CD4-positive, alpha-beta T cell treated with Interleukin-10 for 1 hour (primary cell): ENCODE measurements around the gene ACAP1.

ENCODE experiments used
- DNase-seq: peaks from one replicate; pipeline ENCODE4 v3.0.0-alpha.2; 2020

Gene ACAP1

DNA sequence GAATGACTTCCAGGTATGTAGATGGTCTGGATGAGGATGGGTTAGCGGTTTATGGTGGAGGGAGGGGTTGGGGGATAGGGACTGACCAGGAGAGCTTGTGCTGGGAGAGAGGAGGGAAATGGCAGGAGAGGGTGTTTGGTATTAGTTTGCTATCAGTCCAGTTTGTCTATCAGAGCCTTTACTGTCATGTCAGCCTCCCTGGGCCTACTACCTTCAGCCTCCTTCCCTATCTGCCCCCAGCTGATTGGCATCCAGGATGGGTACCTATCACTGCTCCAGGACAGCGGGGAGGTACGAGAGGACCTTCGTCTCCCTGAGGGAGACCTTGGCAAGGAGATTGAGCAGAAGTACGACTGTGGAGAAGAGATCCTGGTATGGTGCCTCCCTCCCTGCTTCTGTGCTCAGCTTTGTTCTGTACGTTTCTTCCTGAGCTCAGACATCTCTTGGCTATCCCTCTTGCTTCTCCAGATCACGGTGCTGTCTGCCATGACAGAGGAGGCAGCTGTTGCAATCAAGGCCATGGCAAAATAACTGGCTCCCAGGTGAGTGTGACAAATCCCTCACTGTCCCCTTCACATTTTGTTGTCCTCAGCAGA lies 25.1 kb upstream of the ACAP1 start:
- no peak for DNase-seq

DNA sequence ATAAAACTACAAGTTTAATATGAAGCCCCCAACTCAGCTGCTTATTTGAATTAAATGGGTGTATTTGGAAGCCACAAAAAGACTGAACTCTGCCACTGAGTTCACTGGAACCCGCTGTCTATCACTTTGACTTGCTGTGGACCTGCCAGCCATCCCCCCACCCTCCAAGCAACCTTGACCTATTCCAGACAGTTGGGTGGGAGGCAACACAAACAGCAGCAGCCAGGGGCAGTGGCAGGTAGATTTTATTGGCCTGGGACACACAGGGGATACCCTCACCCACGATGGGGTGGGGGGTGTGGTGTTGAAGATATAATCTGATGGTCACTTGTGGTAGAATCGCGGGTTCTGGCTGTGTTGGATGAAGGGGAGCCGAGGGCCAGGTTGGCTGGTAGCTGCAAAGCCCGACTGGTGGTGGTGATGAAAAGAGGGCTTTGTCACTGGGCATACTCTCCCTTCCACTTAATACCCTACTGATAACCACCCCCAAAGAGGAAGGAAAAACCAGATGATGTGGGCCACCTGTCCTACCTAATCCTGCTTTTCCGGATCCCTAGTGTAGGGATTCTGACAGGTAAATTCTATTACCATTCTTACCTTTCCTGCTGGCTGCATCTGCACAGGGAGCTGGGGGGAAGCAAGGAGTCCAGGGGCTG lies 23.8 kb upstream of the ACAP1 start:
- DNase-seq, result peak; percentile 13

DNA sequence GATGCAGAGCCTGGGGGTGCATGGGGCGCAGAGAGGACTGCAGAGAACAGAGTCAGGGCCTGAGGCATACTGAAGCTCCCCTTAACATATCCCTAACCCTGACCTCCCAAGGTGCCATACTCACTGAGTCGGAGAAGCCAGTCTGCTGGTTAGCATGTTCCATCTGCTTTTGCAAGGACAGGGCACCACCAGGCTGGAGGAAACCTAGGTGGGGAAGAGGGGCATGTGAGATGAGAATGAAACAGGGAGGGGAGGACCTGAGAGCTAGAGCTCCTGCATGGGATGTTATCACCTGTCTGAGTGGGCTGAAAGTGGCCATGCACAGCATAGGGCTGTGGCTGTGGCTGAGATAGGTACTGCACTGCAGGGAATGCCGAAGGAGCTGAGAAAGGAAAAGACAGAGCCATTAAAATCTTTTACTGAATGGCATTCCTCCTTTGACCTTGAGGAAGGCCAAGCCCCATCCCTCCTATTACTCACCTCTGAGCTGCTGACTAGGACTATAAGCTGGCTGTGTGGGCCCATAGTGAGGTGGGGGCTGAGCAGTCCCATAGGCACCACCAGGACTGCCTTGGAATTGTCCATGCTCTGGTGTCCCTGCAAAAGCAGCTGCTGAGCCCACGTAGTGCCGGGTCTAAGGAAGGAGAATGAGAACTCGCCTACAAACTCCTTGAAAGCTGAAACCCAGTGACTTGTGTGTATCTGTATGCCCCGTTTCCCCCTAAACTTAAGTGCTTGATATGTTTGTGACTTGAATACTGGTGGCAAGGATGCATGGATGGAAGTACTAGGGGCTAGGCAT lies 23.0 kb upstream of the ACAP1 start:
- peak; percentile 39 for DNase-seq

DNA sequence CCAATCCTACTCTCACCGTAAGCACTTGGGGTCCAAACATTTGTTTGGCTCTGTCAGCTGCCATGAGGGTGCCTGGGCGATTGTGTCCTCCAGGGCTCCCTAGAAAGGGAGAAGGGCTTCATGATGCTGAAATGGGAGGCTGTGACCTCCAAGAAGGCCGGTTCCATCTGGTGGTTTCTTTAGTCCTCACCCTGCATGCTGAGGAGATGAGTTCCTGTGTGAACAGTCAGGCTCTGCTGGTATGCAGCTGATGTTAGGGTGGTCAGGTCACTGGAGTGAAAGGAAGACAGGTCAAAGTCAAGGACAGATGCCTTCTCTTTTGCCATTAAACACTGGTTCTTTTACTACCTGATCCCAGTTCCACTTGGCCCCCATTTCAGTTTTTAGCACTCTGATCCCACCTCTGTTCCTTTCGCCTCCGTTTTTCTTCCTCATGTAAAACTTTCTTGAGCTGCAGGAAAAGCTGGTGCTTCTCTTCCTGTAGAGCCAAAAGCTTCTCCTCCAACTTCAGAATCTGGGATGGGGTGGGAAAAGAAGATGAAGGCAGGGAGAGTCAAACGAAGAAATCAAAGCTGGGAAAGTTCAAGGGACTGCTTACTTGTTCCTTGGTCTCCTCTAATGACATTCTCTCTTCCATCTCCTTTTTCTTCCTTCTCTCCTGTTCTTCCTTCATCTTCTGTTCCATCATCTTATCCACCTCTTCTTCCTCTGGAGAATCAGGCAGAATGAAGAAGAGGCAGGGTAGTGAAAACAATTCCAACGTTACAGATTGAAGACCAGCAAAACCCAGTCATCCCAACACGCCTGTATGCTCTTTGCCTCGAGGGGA lies 22.2 kb upstream of the ACAP1 start:
- DNase-seq, result peak; percentile 26

DNA sequence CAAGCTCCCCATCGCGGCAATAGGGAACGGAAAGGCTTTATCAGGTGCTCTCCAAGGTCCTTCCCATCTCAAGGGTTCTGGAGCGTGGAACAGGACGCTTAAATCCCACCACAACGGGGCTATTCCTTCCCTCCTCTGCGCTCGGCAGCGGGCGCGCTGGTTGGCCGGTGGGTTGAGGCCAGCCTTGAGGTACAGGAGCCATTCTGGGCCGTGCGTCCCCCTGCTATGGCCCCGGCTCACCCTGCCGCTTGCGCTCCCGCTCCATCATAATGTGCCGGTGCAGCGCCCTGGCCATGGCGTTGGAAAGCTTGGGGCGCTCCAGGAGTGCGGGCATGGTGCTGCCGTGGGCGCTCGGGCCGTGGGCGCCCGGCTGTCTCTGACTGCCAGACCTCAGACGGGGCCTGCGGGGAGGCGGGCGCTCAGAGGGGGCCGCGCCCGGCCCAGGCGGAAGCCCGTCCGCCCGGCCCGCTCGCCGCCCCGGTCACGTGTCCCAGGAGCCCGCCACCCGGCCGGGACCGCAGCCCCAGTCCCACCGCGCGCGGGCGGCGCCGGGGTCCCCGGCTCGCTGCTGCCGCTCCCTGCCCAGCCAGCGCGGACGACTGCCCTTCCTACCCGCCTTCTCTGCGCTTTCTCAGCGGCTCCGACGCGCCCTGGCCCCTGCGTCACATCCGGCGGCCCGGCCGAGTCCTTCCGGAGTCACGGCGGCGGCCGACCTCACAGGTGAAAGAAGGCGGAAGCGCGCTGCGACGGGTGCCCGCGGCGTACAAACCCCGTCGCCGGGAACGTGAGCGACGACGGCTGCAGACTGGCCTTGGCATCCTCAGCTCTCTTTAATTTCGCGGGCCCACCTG lies 21.4 kb upstream of the ACAP1 start, which contains the start of gene GPS2:
Gene GPS2 (minus strand): TSS at position 642 of the 851 bp plus-strand sequence. CDS start 308 bp downstream, at position 334.
- peak; percentile 94 for DNase-seq

DNA sequence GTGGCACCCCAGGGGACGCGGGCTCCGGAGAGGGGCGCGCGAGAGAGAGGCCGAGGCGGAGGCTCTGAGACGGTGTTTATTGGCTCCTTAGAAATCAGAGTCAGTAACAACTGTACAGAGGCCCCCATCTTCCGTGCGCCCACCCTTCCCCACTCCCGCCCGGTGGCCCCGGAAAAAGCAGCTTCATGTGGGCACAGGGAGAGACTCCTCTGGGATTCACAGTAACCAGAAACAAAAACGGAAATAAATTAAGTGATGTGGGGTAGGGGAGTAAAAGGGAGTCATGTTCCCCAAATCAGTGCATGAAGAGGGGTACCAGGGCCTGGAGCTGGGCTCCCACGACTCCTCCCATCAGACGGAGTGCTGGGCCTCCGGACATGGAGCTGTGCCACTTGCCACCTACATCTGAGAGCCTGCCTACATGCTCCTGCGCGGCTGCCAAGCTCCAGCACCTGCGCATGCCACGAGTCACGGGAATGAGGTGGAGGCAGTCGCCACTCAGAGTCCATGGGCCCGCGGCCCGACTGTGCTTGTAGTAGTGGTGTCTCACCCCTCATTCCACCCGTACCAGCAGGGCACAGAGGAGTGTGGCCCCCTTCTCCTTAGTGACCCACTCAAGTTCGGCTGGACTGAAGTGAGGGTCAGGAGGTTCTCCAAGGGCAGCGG lies 20.6 kb upstream of the ACAP1 start:
- no peak for DNase-seq

DNA sequence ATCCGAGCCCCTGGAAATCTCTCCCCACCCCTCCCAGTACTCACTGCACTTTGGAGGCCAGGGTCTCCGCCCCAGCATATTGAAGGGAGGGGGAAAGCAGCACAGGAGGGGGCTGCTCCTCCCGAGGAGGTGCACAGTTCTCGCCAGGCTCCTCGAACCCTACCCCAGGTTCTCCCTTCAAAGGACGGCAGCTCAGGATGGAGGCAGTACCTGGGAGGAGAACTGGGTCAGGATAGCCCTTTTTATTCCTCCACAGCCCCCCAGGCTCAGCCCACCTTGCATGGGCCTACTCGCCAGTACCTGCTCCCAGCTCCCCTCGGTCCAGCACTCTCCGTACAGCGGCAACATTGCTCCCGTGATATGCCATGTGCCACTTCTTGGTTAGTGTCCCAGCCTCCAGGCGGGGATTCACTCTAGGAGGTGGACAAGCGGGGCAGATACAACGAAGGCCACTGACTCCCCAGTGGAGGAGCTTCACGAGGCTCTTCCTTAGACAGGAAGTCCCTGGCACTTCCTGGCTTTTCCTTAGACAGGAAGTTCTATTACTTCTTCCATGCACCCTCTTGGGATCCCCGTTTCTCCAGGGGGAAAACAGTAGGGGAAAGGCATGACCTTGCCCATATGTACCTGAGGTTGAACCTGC lies 19.0 kb upstream of the ACAP1 start:
- no peak for DNase-seq

DNA sequence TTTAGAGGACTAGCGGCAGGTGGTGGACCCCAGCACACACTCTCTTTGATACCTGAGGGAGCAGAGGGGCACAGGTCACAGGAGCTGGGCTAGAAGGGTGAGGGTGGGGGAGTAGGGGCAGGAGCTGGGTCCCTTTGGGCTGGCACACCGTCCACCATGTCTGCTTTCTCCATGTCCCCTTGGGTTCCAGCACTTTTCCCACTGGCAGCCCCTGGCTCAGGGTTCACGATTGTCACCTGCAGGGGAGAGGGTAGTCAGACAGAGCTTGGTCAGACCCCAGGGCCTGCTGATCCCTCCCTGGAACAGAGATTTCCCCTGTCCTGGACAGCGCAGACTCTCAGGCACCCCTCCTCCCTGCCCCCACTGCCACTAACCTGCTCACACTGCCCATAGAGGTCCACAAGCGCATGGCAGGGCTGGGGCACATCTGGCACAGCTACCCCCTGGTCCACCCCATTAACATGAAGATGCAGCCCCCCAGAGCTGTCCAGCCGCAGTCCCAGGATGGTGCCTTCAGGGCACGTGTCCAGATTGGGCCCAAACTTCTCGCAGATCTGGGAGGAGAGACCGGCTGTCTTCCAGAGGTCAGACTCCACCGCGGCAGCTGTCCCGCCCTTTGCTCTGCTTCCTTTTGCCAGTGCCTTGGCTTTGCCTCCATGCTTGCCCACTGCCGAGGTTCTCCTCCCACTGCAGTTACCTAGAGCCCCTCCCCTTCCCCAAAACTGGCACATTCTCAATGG lies 18.0 kb upstream of the ACAP1 start:
- DNase-seq, result no peak

DNA sequence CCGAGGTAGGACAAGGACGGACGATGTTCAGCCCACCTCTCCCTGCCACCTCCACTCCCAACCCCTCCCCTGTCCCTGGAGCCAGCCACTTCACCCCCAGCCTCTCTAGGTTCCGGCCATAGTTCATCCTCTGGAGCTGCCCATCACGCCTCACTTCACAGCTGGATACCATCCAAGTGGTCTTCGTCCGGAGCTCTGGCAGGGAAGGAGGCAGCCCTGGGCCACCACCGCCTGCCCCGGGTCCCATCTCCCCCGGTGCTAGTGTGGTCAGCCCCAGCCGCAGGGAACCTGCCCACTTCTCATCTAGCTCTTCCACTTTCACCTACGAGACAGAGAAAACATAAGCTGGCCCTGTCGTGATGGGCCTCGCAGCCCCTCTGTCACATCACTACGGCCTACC lies 14.9 kb upstream of the ACAP1 start:
- no peak for DNase-seq

DNA sequence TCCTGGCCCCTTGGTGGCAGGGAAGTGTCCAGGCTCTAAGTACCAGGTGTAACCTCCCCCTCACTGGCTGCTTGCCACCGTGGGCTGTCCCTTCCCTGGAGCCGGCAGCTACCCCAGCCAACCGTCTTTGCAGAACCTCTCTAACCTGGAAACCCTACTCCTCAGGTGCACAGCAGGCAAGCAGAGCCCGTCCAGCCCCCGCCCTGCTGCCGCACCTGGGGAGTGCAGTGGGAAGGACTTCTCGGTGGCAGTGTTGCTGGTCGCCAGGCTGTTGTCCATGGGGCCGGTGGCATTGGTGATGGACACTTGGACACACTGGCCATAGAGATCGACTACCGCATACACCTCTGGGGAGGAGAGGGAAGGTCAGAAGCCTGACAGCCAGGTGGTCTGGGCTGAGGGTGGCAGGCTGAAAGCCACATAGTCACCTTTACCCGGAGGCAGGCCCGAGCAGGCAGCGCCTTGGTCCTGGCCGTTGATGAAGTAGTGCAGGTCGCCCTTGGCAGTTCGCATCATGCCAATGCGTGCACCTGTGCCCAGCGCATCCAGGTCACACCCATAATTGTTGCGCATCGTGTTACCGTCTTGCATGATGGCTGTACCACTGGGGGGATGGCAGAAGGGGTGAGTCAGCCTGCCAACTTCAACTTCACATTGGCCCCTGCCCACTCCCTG lies 13.7 kb upstream of the ACAP1 start:
- DNase-seq, result no peak

DNA sequence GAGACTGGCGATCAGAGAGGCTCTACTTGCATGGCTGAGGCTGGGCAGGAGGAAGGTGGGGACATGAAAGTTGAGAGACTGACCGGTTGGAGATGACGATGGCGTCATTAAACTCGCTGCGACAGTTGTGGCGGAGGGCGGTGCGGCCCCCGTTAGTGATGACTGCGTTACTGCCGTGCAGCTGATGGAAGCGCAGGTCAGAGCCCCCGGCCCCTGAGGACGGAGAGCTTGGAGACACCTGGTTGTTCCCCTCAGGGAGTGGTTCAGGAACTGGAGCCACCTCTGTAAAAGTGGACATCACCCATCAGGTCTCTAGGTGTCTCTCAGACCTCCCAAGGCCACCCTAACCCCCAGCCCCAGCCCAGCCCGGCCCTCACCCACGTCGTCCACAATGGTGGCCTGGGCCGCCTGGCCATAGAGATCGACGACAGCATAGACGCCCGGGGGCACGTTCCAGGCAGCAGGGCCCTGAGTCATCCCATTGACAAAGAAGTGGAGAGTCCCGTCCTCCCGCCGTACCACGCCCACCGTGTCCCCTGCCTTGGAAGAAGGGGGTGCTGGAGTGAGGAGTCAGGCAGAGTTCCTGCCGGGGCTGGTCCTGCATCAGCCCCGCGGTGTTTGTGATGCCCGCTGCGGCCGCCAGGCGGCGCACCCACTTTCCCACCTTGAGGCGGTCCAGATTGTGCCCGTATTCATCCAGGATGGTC lies 12.4 kb upstream of the ACAP1 start:
- peak; percentile 71 for DNase-seq

DNA sequence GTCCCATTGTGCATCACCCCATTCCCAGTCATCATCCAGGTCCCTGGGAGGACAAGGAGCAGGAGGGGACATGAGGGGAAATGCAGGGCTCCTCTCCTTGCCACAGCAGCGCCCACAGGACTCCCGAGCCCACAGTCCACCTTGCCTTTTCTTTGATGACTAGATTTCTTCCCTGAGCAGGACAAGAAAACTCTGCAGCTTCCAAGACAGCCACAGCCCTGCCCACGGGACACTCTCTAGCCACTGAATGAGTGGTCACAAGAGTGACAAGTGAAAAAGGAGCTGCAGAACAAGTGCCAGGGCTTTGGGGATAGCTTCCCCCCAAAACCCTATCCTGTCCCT lies 11.9 kb upstream of the ACAP1 start:
- DNase-seq, result no peak

DNA sequence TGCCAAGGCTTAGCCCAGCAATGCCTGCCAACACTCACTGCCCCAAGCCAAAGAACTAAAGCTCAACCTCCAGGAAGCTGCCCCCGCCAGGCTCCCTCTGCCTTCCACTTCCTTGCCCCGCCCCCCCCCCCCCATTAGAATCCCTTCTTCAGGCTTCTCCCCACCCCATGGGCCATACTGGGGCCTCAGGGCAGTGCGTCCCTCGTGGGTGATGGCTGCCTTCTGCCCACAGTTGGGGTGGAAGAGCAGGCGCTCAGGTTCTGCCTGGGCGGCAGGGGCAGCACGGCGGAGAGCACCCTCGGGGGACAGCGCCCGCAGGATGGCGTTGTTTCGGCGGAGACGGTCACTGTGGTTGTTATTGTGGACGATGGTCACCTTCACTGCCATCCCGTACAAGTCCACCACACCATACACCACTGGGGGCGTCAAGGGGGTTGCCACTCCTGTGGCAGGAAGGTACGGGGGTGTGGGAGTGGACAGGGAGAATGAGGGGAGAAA lies 11.2 kb upstream of the ACAP1 start:
- no peak for DNase-seq

DNA sequence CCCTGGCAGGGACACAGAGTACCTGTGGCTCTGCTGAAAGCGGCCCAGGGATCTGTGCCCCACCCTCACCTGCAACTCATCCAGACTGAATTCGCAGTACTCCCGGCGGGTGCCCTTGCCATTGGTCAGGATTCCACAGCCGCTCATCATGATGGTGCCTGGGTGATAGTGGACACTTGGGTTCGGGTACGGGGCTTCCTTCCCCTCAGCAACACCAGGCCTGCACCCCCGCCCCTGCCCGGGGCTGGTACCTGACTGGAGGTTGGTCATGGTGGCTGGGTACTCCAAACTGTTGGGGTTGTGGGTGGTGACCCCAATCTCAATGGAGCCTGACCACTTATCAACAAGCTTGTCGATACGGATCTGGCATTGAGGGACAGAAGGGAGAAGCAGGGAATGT lies 10.1 kb upstream of the ACAP1 start:
- no peak for DNase-seq

DNA sequence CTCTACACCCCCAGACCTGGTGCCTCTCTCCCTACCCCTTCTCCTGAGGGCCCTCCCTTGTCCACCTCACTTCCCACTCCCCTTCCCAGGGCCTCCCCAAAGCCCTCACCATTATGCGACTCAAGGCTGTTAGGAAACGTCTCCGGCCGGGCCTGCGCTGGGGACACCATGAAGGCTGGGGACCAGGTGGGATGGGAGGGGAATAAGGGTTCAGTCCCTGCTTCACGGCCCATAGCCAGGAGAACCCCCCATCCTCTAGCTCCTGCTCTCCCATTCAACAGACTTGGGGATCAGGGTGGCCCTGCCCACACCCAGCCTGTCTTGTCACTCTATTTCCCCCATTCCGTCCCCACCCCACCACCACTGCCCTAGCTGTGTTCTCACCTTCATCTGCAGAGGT lies 9.3 kb upstream of the ACAP1 start:
- no peak for DNase-seq

DNA sequence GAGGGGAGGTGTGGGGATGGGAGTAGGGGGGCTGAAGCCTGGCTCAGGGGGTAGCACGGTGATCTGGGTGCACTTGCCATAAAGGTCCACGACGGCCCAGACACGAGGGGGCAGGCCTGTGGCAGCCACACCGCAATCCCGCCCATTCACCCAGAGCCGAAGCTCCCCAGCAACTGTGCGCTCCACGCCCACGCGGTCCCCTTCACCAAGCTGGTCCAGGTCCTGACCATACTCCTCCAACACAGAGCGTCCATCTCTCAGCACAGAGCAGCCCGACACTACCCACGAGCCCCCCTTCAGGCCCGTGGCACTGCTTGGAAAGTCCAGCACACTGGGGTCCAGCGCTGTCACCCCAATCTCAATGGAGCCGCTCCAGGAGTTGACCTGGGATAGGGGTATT lies 8.8 kb upstream of the ACAP1 start:
- no peak for DNase-seq

DNA sequence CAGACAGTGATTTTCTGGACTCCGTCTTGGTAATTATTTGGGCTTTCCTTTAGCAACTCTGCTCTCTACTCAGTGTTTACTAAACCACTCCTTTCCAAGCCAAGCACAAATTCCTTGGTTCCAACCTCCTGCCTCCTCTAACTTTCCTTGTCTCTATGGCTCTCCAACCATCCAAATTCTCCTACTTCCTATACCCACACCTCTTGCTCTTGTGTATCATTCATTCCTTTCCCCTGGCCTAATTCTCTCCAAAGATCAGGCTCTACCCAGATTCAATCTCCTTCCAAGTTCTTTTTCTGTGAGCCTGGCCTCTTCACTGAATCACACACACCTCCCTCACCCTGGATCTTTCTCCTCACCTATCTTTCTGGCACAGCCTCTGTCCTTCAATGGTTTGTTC lies 8.3 kb upstream of the ACAP1 start:
- DNase-seq, result no peak

DNA sequence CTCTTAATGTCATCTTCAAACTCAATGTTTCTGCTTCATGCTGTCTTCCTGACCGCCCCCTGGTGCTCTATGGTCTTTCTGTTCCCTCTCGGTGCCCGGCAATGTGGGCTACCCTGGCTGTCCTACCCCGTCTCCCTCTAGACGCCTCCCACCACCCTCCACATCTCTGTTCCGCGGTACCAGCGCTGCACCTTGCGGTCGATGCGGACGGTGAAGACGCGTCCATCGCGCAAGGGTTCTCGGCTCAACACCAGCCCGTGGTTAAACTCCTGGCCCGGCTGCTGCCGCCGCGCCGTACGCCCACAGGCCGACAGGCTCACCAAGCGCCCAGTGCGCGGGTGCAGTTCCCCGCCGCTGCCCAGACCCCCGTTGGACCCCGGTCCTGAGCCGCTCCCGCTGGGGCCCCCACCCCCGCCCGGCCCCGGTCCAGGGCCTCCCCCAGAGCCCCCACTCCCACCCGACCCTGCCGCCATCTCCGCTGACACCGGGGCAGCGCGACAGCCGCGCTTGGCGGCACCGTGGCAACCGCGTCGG lies 7.4 kb upstream of the ACAP1 start, which contains the start of gene NEURL4:
Gene NEURL4 (minus strand): TSS at position 496 of the 534 bp plus-strand sequence. CDS start 23 bp downstream, at position 473.
- peak; percentile 39 for DNase-seq
